H54 (cell line): ENCODE data around the gene MCM6.
"Not testable (repeated sequence)": the region's sequence is repeated elsewhere in the genome, so short reads cannot be mapped to it uniquely, and the experiment has no call there.

Experiments
- DNase-seq: peaks from one replicate; pipeline ENCODE4 v3.0.0; 2011; ENCODE audit warnings: low spot score, mixed read lengths; ENCODE audit not compliant: insufficient read length
- FAIRE-seq: peaks from 3 replicates; lab custom pipeline; 2011; peaks lifted over from hg19 to GRCh38; lab: Jason Lieb, UNC
- POLR2A ChIP-seq: IDR thresholded peaks from 2 replicates; pipeline ENCODE4 v1.6.1; 2011; ENCODE audit warnings: low read depth, mild to moderate bottlenecking, low read length

The MCM6 gene

GRCh38 chr2:135798275-135798705 is 78.0 kb downstream of the MCM6 start:
- FAIRE-seq (no peak), DNase-seq (no peak)
- no peak for TF ChIP-seq POLR2A

- FAIRE-seq = peak; percentile 84
- no peak for TF ChIP-seq POLR2A
- peak; percentile 69 for DNase-seq
Measured at GRCh38 chr2:135797497-135798274, 78.6 kb downstream of the MCM6 start.

GRCh38 chr2:135796606-135797005 is 79.6 kb downstream of the MCM6 start:
- DNase-seq = no peak
- TF ChIP-seq POLR2A = no peak

GRCh38 chr2:135795641-135796040 is 80.6 kb downstream of the MCM6 start:
- DNase-seq, FAIRE-seq: not testable (repeated sequence)

More at GRCh38 chr2:135796606-135797005, 79.6 kb downstream of the MCM6 start:
- FAIRE-seq = no peak

GRCh38 chr2:135792401-135793150 is 83.7 kb downstream of the MCM6 start:
- no peak for FAIRE-seq
- no peak for DNase-seq
- TF ChIP-seq POLR2A = no peak

- TF ChIP-seq POLR2A = no peak
- DNase-seq = no peak
- no peak for FAIRE-seq
Measured at GRCh38 chr2:135791418-135792190, 84.6 kb downstream of the MCM6 start.

- TF ChIP-seq POLR2A = no peak
- FAIRE-seq = no peak
- DNase-seq = no peak
Measured at GRCh38 chr2:135790423-135790822, 85.8 kb downstream of the MCM6 start.
